Measurements from ENCODE around the gene DENND4A. TPM values are rescaled to one million over a fixed set of nuclear protein-coding genes. Genes with fewer than 3 reads are reported as not detected.
A peak's percentile ranks its signal among the peaks of the same experiment; 100 is the strongest.

Gene DENND4A
- total and polyA plus RNA-seq, 9 of the 15 experiments (the other 6 are each of a cell fraction or from before 2014, with no cell fraction given), result 6.8 to 32.3 (median 19.9) TPM

DNA sequence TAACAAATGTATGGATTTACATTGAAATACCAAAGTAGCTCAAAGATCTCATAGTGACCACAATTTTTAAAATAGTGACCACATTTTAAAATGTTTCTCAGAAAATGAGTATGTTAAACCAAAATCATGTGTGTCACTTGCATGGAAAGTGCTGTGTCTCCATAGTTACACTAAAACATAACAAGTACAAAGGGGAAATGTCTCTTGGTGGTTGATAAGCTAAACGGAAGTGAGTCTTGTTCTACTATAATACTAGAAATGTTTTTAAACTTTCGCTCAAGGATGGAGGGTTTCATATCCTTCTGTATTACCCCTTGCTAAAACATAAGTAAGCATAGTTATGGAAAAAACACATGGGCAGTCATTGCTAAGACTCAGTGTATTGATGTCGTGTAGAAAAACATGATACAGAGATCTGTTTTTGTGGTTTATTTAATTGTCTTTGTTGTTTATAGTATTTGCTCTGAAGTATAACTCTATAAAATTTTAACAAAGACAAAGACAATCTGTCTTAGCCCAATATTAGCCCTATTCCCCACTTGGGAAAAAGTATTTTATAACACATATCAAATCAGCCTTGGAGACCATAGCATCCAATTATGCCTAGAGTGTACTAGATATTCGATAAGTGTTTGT is 27.0 kb upstream of the DENND4A start (continued):
- TF ChIP-seq, protein P1, sequence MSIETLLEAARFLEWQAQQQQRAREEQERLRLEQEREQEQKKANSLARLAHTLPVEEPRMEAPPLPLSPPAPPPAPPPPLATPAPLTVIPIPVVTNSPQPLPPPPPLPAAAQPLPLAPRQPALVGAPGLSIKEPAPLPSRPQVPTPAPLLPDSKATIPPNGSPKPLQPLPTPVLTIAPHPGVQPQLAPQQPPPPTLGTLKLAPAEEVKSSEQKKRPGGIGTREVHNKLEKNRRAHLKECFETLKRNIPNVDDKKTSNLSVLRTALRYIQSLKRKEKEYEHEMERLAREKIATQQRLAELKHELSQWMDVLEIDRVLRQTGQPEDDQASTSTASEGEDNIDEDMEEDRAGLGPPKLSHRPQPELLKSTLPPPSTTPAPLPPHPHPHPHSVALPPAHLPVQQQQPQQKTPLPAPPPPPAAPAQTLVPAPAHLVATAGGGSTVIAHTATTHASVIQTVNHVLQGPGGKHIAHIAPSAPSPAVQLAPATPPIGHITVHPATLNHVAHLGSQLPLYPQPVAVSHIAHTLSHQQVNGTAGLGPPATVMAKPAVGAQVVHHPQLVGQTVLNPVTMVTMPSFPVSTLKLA (conservative IDR thresholded peaks at IDR 0.05), result 0 out of 4 replicates have a peak, but pooled peaks of 1 of the 2 experiments have one; percentile 35
- TF ChIP-seq NCOA6 (IDR thresholded peaks at IDR 0.05) (no peak), CBX1 (IDR thresholded peaks at IDR 0.05; ENCODE audit: low read depth) (no peak), MYBL2 (IDR thresholded peaks at IDR 0.05; ENCODE audit: low read depth) (no peak), MYBL2 (CRISPR knock-in tag; IDR thresholded peaks at IDR 0.05; ENCODE audit: borderline replicate concordance) (no peak), NFYB (IDR thresholded peaks at IDR 0.05; ENCODE audit: extremely low read depth, insufficient read length) (no peak), ZNF436 (CRISPR knock-in tag; IDR thresholded peaks at IDR 0.05) (no peak), RNF219 (CRISPR knock-in tag; IDR thresholded peaks at IDR 0.05) (no peak), YY1 (IDR thresholded peaks at IDR 0.05; ENCODE audit: borderline replicate concordance in 1 of 3, control insufficient read depth in 1 of 3, extremely low read depth in 1 of 3, insufficient read depth in 3 of 3, insufficient read length in 1 of 3, insufficient replicate concordance in 2 of 3, low read depth in 1 of 3, low read length in 2 of 3) (no peak)
- TF ChIP-seq, protein P2, sequence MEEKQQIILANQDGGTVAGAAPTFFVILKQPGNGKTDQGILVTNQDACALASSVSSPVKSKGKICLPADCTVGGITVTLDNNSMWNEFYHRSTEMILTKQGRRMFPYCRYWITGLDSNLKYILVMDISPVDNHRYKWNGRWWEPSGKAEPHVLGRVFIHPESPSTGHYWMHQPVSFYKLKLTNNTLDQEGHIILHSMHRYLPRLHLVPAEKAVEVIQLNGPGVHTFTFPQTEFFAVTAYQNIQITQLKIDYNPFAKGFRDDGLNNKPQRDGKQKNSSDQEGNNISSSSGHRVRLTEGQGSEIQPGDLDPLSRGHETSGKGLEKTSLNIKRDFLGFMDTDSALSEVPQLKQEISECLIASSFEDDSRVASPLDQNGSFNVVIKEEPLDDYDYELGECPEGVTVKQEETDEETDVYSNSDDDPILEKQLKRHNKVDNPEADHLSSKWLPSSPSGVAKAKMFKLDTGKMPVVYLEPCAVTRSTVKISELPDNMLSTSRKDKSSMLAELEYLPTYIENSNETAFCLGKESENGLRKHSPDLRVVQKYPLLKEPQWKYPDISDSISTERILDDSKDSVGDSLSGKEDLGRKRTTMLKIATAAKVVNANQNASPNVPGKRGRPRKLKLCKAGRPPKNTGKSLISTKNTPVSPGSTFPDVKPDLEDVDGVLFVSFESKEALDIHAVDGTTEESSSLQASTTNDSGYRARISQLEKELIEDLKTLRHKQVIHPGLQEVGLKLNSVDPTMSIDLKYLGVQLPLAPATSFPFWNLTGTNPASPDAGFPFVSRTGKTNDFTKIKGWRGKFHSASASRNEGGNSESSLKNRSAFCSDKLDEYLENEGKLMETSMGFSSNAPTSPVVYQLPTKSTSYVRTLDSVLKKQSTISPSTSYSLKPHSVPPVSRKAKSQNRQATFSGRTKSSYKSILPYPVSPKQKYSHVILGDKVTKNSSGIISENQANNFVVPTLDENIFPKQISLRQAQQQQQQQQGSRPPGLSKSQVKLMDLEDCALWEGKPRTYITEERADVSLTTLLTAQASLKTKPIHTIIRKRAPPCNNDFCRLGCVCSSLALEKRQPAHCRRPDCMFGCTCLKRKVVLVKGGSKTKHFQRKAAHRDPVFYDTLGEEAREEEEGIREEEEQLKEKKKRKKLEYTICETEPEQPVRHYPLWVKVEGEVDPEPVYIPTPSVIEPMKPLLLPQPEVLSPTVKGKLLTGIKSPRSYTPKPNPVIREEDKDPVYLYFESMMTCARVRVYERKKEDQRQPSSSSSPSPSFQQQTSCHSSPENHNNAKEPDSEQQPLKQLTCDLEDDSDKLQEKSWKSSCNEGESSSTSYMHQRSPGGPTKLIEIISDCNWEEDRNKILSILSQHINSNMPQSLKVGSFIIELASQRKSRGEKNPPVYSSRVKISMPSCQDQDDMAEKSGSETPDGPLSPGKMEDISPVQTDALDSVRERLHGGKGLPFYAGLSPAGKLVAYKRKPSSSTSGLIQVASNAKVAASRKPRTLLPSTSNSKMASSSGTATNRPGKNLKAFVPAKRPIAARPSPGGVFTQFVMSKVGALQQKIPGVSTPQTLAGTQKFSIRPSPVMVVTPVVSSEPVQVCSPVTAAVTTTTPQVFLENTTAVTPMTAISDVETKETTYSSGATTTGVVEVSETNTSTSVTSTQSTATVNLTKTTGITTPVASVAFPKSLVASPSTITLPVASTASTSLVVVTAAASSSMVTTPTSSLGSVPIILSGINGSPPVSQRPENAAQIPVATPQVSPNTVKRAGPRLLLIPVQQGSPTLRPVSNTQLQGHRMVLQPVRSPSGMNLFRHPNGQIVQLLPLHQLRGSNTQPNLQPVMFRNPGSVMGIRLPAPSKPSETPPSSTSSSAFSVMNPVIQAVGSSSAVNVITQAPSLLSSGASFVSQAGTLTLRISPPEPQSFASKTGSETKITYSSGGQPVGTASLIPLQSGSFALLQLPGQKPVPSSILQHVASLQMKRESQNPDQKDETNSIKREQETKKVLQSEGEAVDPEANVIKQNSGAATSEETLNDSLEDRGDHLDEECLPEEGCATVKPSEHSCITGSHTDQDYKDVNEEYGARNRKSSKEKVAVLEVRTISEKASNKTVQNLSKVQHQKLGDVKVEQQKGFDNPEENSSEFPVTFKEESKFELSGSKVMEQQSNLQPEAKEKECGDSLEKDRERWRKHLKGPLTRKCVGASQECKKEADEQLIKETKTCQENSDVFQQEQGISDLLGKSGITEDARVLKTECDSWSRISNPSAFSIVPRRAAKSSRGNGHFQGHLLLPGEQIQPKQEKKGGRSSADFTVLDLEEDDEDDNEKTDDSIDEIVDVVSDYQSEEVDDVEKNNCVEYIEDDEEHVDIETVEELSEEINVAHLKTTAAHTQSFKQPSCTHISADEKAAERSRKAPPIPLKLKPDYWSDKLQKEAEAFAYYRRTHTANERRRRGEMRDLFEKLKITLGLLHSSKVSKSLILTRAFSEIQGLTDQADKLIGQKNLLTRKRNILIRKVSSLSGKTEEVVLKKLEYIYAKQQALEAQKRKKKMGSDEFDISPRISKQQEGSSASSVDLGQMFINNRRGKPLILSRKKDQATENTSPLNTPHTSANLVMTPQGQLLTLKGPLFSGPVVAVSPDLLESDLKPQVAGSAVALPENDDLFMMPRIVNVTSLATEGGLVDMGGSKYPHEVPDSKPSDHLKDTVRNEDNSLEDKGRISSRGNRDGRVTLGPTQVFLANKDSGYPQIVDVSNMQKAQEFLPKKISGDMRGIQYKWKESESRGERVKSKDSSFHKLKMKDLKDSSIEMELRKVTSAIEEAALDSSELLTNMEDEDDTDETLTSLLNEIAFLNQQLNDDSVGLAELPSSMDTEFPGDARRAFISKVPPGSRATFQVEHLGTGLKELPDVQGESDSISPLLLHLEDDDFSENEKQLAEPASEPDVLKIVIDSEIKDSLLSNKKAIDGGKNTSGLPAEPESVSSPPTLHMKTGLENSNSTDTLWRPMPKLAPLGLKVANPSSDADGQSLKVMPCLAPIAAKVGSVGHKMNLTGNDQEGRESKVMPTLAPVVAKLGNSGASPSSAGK (IDR thresholded peaks at IDR 0.05), result no peak
